GM19240 (cell line): ENCODE results near the gene CYP26A1.

Source experiments
- DNase-seq: peaks from one replicate; pipeline ENCODE4 v3.0.0; 2011; ENCODE audit warnings: low spot score; ENCODE audit not compliant: insufficient read length

CYP26A1 gene

GRCh38 chr10:93073539-93074146 lies at the start of gene CYP26A1:
Gene CYP26A1, plus strand, starts transcription at chr10:93073893. Its CDS starts 42 bp downstream, at chr10:93073935.
- no peak for DNase-seq

- DNase-seq, result no peak
Measured at GRCh38 chr10:93026072-93026471, 47.6 kb upstream of the CYP26A1 start.

GRCh38 chr10:93027508-93027907 lies 46.2 kb upstream of the CYP26A1 start:
- no peak for DNase-seq

- DNase-seq, result no peak
Measured at GRCh38 chr10:93028883-93029282, 44.8 kb upstream of the CYP26A1 start.

- DNase-seq, result no peak
Measured at GRCh38 chr10:93030409-93030808, 43.3 kb upstream of the CYP26A1 start.

- no peak for DNase-seq
Measured at GRCh38 chr10:93032105-93032808, 41.4 kb upstream of the CYP26A1 start.

GRCh38 chr10:93032809-93033137 lies 40.9 kb upstream of the CYP26A1 start:
- no peak for DNase-seq

GRCh38 chr10:93034426-93034825 lies 39.3 kb upstream of the CYP26A1 start:
- no peak for DNase-seq

GRCh38 chr10:93039110-93039509 lies 34.6 kb upstream of the CYP26A1 start:
- DNase-seq, result no peak

- DNase-seq, result no peak
Measured at GRCh38 chr10:93039721-93040120, 34.0 kb upstream of the CYP26A1 start.

GRCh38 chr10:93054486-93054885 lies 19.2 kb upstream of the CYP26A1 start:
- no peak for DNase-seq

- no peak for DNase-seq
Measured at GRCh38 chr10:93058139-93058538, 15.6 kb upstream of the CYP26A1 start.

GRCh38 chr10:93059975-93060886 lies 13.5 kb upstream of the CYP26A1 start, which contains the start of gene CYP26C1:
Gene CYP26C1, plus strand, starts transcription at chr10:93060798. Its CDS starts 466 bp downstream, at chr10:93061264.
- no peak for DNase-seq

- DNase-seq, result no peak
Measured at GRCh38 chr10:93060887-93061593, 12.7 kb upstream of the CYP26A1 start.

GRCh38 chr10:93061594-93062513 lies 11.8 kb upstream of the CYP26A1 start:
- DNase-seq, result no peak

- DNase-seq, result no peak
Measured at GRCh38 chr10:93062514-93063143, 11.1 kb upstream of the CYP26A1 start.

GRCh38 chr10:93063144-93063976 lies 10.3 kb upstream of the CYP26A1 start:
- no peak for DNase-seq

- DNase-seq, result no peak
Measured at GRCh38 chr10:93063977-93064660, 9.6 kb upstream of the CYP26A1 start.
